ENCODE results near the gene BCL2L1. TPM values are rescaled to one million over a fixed set of nuclear protein-coding genes. Genes with fewer than 3 reads are reported as not detected.

Gene BCL2L1
- total RNA-seq, 2 donors from 2014 or later: 140 to 325 TPM

DNA sequence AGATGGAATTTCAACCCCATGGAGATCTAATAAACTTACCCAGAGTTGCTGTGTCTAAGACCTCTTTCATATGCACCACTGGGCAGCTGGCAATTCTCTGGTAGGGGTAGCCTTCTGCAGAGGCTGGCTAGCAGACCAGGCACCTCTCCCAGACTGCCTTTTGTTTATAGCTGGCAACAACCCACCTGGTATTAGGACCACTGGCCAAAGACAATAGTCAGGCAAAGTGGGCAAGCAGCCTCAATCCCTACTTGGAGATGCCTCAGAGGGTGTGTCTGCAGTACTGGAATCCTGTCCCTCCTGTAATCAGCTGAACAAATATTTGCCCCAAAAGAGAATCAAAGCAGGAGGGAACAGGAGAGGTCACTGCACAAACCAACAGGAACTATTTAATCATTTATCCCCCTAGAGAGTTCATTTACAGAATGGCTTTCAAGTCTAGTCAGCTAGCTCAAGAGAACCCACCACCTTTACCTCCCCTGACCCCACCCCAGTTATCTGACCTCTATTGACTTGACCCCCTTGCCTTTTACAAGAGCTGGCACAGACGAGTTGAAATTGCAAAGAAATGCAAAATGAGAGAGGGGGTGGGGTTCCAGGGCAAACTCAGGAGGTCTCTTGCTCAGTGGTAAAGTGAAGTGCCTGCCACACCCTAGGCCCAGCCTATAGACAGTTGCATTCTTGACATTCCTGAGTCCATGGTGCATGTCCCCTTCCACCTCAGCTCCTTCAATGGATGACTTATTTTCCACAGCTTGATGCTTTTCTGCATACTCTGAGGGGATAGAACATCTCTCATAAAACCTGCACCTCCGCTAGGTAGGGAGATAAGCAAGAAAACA is 2.8 kb downstream of the BCL2L1 start:
- Mint-ChIP-seq H3K4me3 (peak overlapping the region; percentile 98), H3K36me3 (peaks cover 65% of the 10 kb centered on the region), H3K27me3 (no peaks in the 10 kb centered on the region), H3K27ac (peak overlapping the region; percentile 86 to 99), H3K9me3 (no peaks in the 10 kb centered on the region), H3K4me1 (ENCODE audit: low read depth in 2 of 2) (peaks cover 37 to 64% of the 10 kb centered on the region in 2 donors)
- ATAC-seq (no peak), DNase-seq (ENCODE audit: low spot score) (no peak)

GRCh38 chr20:31718952-31719643 is 3.6 kb downstream of the BCL2L1 start:
- Mint-ChIP-seq H3K4me3 (peak overlapping the region; percentile 98), H3K9me3 (peaks cover 2% of the 10 kb centered on the region), H3K27ac (peak overlapping the region; percentile 86 to 99), H3K27me3 (no peaks in the 10 kb centered on the region), H3K36me3 (peaks cover 69% of the 10 kb centered on the region), H3K4me1 (ENCODE audit: low read depth in 2 of 2) (peaks cover 44 to 69% of the 10 kb centered on the region in 2 donors)
- DNase-seq (ENCODE audit: low spot score): no peak
- ATAC-seq: no peak

- ATAC-seq (peak; percentile 77 to 81), DNase-seq (ENCODE audit: low spot score) (no peak)
- H3K4me1 Mint-ChIP-seq (ENCODE audit: low read depth in 2 of 2): peaks cover 53 to 77% of the 10 kb centered on the region in 2 donors
- peak overlapping the region; percentile 86 to 99 for H3K27ac Mint-ChIP-seq
- H3K9me3 Mint-ChIP-seq: peaks cover 3% of the 10 kb centered on the region
- H3K27me3 Mint-ChIP-seq: no peaks in the 10 kb centered on the region
- H3K4me3 Mint-ChIP-seq: peak overlapping the region; percentile 98
- peaks cover 82% of the 10 kb centered on the region for H3K36me3 Mint-ChIP-seq
Measured at GRCh38 chr20:31717478-31718201, 5.0 kb downstream of the BCL2L1 start.

GRCh38 chr20:31716818-31717477 is 5.7 kb downstream of the BCL2L1 start:
- H3K36me3 Mint-ChIP-seq: peaks cover 79% of the 10 kb centered on the region
- no peaks in the 10 kb centered on the region for H3K27me3 Mint-ChIP-seq
- peak overlapping the region; percentile 86 to 99 for H3K27ac Mint-ChIP-seq
- H3K9me3 Mint-ChIP-seq: peaks cover 3% of the 10 kb centered on the region
- peak in 1 of 2 donors; percentile 22 for ATAC-seq
- H3K4me1 Mint-ChIP-seq (ENCODE audit: low read depth in 2 of 2): peaks cover 57 to 84% of the 10 kb centered on the region in 2 donors
- peak; percentile 77 for DNase-seq (ENCODE audit: low spot score)
- H3K4me3 Mint-ChIP-seq: peak overlapping the region; percentile 98

- peak overlapping the region; percentile 86 to 99 for H3K27ac Mint-ChIP-seq
- no peaks in the 10 kb centered on the region for H3K27me3 Mint-ChIP-seq
- peaks cover 63 to 88% of the 10 kb centered on the region in 2 donors for H3K4me1 Mint-ChIP-seq (ENCODE audit: low read depth in 2 of 2)
- ATAC-seq (no peak), DNase-seq (ENCODE audit: low spot score) (no peak)
- H3K9me3 Mint-ChIP-seq: peaks cover 3% of the 10 kb centered on the region
- H3K36me3 Mint-ChIP-seq: peaks cover 73% of the 10 kb centered on the region
- H3K4me3 Mint-ChIP-seq: peak overlapping the region; percentile 98
Measured at GRCh38 chr20:31716351-31716750, 6.3 kb downstream of the BCL2L1 start.

- Mint-ChIP-seq H3K4me3 (peak overlapping the region; percentile 98), H3K9me3 (peaks cover 3% of the 10 kb centered on the region), H3K27ac (peak overlapping the region; percentile 86 to 99), H3K36me3 (peaks cover 67% of the 10 kb centered on the region), H3K27me3 (no peaks in the 10 kb centered on the region), H3K4me1 (ENCODE audit: low read depth in 2 of 2) (peaks cover 69 to 90% of the 10 kb centered on the region in 2 donors)
- DNase-seq (ENCODE audit: low spot score) (no peak), ATAC-seq (no peak)
Measured at GRCh38 chr20:31715766-31716165, 6.9 kb downstream of the BCL2L1 start.

- no peaks in the 10 kb centered on the region for H3K27me3 Mint-ChIP-seq
- ATAC-seq (no peak), DNase-seq (ENCODE audit: low spot score) (no peak)
- peaks cover 77 to 89% of the 10 kb centered on the region in 2 donors for H3K4me1 Mint-ChIP-seq (ENCODE audit: low read depth in 2 of 2)
- peaks cover 54% of the 10 kb centered on the region for H3K36me3 Mint-ChIP-seq
- peaks cover 3% of the 10 kb centered on the region for H3K9me3 Mint-ChIP-seq
- H3K27ac Mint-ChIP-seq: peak overlapping the region; percentile 65 to 99
- H3K4me3 Mint-ChIP-seq: peak overlapping the region; percentile 98
Measured at GRCh38 chr20:31713312-31714273, 9.1 kb downstream of the BCL2L1 start.

DNA sequence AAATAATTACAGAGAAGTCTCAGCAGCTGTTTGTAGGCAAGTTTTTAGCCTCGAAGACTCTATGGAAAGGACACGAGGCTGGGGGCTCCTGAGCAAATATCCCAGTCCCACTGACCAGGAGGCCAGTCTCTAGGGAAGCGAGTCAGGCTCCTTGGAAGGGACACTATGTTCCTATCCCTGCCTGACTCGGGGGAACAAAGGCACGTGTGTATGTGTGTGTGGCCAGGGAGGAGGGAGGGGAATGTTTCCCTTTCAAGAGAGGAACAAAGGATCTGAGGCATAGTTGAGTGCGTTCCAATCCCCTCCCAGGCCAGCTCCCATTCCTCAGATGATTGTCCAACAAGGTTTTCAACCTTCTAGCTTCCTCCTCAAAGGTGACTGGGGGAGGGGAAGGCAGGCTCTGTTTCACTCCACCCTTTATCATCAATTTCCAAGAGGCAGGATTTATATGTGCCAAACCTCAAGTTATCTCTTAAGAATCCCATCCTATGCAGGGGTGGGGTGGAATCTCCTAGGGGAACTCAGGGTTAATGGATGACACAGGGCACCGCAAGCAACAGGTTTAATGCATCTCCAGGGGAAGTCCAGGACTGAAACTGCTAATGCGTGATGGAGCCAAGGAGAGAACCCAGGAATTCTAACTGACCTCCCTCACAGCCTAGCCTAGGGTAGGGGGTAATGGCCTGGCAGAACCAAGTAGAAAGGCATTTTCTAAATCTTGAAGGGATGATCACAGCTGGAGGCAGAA is 9.9 kb downstream of the BCL2L1 start:
- H3K27me3 Mint-ChIP-seq: no peaks in the 10 kb centered on the region
- DNase-seq (ENCODE audit: low spot score) (no peak), ATAC-seq (no peak)
- H3K27ac Mint-ChIP-seq: peak overlapping the region; percentile 65 to 99
- peaks cover 3% of the 10 kb centered on the region for H3K9me3 Mint-ChIP-seq
- peak overlapping the region; percentile 65 for H3K4me3 Mint-ChIP-seq
- H3K36me3 Mint-ChIP-seq: peaks cover 50% of the 10 kb centered on the region
- peaks cover 82% of the 10 kb centered on the region in 2 donors for H3K4me1 Mint-ChIP-seq (ENCODE audit: low read depth in 2 of 2)

- no peak for ATAC-seq
- Mint-ChIP-seq H3K4me1 (ENCODE audit: low read depth in 2 of 2) (peaks cover 76 to 80% of the 10 kb centered on the region in 2 donors), H3K4me3 (peak overlapping the region; percentile 65), H3K27me3 (no peaks in the 10 kb centered on the region), H3K9me3 (peaks cover 3% of the 10 kb centered on the region), H3K36me3 (peaks cover 44% of the 10 kb centered on the region), H3K27ac (peak overlapping the region; percentile 65 to 99)
- DNase-seq (ENCODE audit: low spot score): no peak
Measured at GRCh38 chr20:31712112-31712553, 10.5 kb downstream of the BCL2L1 start.

DNA sequence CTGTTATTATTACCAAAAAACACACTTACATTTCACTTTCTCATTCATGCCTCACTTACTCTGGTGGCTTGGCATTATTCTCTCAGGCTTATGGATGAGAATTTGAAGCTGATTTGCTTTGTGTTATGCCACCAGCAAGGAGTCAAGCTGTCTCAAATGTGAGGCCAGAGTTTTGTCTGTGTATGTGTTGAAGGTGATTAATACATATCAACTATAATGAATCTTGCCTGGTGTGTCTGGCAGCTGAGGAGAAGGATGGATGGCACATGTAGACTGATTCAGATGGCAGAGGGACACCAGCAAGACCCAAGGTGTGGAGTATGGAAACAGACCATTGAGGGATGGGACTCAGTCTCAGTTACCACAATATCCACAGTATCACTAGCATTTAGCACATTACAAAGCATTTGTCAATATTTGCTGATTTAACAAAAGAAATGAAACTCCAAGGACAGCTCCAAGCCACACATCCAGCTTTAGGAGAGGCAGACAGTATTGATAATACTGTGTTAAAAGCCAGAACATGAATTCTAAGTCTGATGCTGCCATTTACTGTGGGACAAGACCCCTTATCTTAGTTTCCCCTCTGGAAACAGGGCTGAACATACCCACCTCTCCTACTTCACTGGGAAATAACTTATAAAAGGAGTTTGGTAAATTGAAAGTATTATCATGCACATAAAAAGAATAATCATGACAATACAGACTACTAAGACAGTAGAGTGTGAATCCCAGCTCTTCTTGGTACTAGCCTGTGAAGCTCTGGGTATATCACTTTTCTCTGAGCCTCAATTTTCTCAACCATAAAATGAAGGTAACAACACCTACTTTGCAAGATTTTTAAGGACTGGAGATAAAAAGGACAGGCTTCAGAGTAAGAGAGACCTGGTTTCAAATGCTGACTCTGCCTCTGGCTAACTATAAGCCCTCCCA is 11.2 kb downstream of the BCL2L1 start:
- peaks cover 37% of the 10 kb centered on the region for H3K36me3 Mint-ChIP-seq
- ATAC-seq (no peak), DNase-seq (ENCODE audit: low spot score) (no peak)
- peak overlapping the region; percentile 65 for H3K4me3 Mint-ChIP-seq
- H3K27ac Mint-ChIP-seq: peak overlapping the region; percentile 65 to 99
- H3K4me1 Mint-ChIP-seq (ENCODE audit: low read depth in 2 of 2): peaks cover 76 to 79% of the 10 kb centered on the region in 2 donors
- no peaks in the 10 kb centered on the region for H3K27me3 Mint-ChIP-seq
- H3K9me3 Mint-ChIP-seq: peaks cover 3% of the 10 kb centered on the region
